GM15510 (cell line): ENCODE measurements around the gene PDLIM1.

Source experiments
- POLR2A ChIP-seq: IDR thresholded peaks from 3 replicates; pipeline ENCODE4 v1.6.1; 2011; ENCODE audit warnings: borderline replicate concordance; ENCODE audit not compliant: insufficient read length; ENCODE audit errors: extremely low read depth

Gene PDLIM1

DNA sequence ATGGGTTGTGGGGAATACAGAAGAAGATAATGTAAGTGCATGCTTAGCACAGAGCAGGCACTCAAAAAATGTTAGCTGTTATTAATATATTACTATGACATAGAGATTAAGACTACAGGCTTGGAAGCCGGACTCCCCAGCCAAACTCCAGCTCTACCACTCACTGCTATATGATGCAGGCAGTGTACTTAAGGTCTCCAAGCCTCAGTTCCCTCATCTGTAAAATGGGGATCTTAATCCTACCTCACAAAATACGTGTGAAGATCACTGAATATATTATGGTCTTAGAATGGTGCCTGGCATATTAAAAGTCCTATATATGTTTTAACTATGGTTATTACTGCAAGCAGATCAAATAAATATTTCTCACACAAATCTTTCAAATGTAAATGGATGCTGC is 5.2 kb downstream of the PDLIM1 start:
- no peak for TF ChIP-seq POLR2A

DNA sequence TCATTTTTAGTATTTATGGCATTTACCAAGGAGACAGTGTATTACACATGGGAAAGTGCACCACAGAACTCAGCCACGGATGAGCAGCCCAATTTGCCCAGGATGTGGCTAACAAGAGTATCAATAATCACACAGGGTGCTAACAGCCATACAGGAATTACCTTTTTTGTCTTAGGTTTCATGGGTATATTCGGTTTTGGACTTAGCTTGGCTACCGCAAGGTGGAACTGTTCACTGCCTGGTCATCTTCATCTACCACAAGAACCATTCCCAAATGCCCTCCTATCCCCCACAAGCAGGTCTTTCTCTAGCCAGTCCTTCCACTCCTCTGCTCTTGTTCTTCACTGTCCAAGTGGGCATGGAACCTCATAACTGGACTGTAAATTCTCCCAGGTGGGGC is 6.0 kb downstream of the PDLIM1 start:
- TF ChIP-seq POLR2A: no peak

DNA sequence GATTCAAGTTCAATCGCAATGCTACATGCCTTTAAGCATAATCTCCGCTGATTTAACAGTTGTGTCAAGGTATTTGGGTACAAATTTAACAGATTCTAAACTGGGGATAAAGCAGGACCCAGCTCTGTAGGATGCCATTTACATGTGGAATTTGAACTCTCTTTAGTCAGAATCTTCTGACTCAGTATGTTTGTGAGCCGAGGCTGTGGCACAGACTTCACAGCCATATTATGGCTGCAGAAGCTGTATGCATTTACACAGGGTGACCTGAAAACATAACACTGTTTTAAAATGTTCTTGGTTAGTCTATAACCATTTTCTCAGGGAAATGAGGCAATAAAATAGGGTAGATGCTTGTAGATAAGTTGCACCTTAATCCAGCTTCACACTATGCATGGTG is 8.7 kb downstream of the PDLIM1 start:
- TF ChIP-seq POLR2A: no peak

DNA sequence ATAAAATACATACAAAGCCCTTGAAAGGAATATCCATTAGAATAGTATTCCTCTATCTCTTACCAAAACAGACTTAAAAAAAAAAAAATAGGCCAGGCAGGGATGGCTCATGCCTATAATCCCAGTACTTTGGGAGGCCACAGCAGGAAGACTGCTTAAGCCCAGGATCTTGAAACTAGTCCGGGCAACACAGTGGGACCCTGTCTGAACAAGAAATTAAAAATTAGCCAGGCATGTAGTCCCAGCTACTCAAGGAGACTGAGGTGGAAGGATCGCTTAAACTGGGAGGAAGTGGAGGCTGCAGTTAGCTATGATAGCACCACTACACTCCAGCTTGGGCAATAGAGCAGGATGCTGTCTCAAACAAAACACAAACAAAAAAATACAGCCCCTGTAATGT is 9.6 kb downstream of the PDLIM1 start:
- no peak for TF ChIP-seq POLR2A

DNA sequence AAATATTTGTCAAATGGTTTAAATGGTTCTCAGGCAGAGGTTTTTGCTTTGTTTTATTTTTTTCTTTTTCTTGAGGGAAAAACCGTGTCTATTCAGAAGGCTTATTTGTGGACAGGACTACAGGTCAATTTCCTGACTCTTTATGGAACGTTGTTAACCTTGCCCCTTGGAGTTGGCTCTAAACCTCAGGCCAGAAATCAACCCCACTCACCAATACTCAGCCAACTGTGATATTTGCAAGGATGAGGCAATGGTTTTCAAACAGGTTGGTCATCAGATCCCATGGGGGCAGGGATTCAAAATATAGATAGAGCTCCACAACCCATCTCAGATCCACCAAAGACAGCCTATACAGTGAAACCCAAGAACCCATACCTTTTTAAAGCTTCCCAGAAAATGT is 10.2 kb downstream of the PDLIM1 start:
- no peak for TF ChIP-seq POLR2A

DNA sequence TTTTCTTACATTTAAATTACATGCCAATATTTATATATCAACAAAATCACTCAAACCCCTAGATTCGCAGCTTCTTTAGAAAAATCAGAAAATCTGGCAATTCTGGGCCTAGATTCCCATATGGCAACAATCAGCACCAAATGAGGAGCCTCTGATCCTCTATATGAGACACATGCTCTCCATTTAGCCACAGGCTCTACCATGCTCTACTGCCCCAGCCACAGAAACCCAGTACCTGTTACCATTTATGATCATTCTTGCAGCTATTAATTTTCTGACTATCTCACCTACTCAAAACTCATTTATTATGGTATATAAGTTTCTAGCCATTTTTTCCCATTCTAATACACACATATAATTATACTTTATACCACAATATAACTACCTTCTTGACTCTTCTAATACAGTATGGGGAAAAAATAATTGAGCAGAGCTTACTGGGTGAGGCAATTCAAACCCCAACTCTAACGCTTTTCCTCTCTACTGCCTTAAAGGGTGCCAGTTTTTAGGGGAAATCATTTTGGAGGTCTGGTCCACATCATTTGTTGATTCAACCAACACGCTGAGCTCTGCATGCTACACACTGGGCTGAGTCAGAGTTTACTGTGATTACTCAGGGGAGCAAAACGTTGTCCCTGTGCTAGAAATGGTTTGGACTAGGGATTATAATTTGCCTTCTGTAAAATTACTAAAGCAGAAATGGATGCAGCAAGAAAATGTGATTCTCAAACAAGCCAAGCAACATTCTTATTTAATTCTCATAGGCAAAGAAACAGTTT is 11.6 kb downstream of the PDLIM1 start:
- no peak for TF ChIP-seq POLR2A

DNA sequence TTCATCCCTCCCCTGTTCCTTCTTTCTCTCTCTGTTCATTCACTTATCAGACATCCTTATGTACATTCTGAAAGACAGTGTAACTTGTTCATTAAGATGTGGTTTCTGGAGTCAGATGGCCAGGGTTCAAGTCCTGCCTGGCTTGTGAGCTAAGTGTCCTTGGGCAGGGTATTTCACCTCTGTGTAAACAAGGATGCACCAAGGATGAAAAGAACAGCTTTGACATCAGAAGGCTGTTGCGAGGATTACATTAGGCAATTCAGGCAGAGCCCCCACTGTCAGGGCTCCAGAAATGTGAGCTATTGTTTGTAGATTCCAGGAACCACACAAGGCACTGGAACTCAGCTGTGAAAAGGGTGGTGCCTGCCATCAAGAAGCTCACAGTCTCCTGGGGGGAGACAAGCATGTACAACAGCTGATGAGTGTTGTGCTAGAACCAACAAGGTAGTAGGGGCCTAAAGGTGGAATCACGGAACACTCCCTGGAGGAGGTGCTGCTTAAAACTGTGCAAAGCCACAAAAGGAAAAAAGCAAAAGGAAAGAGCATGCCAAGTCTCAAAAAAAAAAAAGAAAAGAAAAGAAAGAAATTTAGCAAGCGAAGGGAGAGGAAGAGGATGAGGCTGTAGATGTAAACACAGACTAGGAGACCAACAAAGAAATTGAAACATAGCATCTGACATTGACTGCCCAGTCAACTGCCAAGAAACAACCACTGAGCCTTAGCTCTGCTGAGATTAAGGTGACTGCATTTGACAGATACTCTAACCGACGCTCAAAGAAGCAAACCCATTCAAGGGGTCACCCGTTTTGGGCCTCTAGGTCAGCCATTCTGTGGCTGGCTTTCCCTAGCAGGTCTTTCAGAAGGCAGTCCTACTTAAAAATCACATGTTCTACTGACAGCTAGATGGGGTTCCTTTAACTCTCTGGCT is 12.5 kb downstream of the PDLIM1 start:
- no peak for TF ChIP-seq POLR2A

DNA sequence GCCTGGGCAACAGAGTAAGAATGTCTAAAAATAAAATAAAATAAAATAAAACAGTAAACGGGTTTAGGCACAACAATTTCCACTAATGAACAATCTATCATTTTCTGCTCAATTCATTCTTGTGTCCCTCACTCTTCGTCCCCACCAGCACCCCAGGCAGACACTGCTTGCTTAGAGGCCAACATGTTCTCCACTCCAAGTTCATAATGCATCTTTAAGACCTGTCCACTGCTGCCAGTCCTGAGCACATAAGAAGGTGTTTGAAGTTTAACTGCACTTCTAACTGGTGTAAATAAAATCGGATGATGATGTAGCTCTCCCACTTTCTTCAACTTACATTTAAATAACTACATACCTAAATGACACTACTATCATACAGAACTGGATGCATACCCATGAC is 13.2 kb downstream of the PDLIM1 start:
- no peak for TF ChIP-seq POLR2A

DNA sequence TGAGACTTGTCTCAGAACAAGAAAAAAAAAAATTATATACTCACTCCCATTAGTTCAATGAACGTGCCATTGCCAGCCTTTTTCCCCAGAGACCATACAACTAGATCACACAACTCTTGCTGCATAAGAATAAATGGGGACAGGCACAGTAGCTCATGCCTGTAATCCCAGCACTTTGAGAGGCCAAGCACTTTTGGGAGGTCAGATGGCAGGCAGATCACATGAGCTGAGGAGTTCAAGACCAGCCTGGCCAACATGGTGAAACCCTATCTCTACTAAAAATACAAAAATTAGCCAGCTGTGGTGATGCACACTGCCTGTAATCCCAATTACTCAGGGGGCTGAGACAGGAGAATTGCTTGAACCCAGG is 13.6 kb downstream of the PDLIM1 start:
- TF ChIP-seq POLR2A: no peak

DNA sequence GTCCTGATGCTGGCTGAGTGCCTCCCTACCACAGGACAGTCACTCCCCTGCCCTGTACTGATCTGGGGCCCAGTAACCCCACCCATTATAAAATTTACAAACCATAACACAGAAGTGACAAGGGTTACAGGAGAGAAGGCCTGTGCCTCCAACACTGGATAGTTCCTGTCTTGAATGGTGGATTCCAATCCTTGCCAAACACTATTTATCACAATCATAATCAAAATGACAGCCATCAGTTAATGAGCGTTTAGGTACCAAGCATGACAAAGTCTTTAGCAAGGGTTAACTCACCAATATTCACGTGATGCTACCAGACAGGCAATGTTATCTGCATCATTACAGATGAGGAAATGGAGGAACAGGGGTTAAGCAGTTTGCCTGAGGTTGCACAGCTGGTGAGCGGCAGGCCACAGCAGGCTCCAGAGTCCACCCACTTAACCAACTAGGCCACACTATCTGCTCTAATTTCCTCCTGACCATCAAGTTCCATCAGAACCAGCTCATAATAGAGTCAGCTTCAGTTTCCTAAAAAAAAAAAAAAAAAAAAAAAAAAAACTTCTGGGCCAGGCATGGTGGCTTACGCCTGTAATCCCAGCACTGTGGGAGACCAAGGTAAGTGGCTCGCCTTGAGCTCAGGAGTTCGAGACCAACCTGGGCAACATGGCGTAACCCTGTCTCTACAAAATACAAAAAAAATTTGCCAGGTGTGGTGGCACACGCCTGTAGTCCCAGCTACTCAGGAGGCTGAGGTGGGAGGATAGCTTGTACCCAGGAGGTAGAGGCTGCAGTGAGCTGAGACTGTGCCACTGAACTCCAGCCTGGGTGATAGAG is 14.2 kb downstream of the PDLIM1 start:
- no peak for TF ChIP-seq POLR2A

DNA sequence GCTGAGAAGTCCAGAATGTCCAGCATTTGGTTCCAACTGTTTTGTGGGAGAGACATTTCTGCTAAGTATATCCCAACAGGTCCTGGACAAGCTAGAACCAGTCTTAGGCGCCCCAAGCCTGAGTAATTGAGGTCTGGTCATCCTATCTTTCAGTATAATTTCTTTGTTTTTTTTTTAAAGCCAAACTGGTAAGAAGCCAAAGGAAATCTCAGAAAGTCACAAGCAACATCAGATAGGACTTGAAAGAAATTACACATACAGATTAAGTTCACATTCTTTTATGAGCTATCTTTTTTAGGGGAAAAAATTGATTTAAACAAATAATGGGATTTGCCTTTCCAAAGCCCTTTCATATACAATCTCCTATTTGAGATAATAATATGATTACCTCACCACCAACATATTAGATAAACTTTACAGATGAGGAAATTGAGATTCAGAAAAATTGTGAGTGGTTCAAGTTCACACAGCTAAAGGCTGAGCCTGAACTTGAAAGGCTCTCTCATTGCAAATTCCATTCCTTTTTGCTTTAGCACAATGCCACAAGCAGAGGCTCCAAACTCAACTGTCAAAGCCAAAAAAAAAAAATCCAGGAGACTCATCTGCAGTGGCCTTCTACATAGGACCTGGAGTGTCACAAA is 15.0 kb downstream of the PDLIM1 start:
- TF ChIP-seq POLR2A: no peak

DNA sequence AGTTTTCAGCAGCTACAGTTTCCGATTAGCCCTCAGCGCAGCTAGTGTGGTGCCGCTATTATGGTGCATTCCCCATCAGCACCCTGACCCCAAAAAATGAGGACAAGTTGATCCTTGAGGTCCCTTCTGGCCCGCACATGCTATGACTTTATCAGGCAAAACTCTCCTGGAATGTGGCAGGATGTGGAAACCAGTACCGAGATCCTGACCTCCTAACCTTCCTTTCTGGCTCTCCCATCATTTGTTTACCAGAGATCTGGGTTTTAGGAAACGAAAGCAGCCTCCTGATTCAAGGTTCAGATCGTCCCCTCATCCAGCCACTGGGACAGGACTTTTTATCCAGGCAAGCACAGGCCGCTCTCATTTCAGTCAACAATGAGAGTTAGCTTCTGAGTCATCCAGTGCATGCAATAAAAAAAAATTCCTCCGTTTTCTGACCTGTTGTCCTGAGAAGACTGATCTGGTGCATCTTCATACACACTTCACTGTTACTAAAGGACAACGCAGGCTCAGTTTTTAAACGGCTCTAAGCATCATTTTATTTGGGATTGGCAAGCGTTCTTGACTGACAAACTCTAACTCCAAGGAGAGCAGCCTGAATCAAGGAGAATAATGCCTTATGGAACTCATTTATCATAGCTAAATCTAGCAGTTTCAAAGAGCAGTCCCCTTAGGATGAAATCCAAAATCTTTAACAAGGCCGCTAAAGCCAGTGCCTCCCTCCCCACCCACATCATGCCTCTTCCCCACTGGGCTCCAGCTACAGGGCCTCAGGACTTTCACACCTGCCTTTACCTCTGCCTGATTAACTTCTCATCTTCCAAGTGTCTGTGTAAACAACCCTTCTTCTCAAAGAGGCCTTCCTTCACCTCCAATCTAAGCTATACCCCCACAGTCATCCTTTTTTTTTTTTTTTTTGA is 17.1 kb downstream of the PDLIM1 start:
- no peak for TF ChIP-seq POLR2A

DNA sequence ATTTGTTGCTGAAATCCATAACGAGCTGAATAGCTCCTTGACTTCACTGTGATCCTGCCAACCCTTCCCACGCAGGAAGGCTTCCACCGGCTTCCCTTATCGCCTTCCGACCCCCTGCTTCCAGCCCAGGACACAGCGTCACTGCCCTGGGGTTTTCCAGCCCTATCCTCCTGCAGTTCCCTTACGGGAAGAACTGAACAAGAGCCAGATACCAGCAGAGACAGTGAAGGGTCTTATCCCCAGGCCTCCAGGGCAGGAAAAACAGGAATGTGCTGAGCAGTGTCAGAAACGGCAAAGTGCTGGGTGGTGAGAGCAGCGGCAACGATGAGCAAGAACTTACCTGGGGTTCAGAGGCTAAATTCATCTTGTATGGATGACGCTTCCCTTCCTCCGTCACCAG is 22.4 kb downstream of the PDLIM1 start:
- TF ChIP-seq POLR2A: no peak
